ENCODE measurements around the gene TFAP2E.

TFAP2E gene

DNA sequence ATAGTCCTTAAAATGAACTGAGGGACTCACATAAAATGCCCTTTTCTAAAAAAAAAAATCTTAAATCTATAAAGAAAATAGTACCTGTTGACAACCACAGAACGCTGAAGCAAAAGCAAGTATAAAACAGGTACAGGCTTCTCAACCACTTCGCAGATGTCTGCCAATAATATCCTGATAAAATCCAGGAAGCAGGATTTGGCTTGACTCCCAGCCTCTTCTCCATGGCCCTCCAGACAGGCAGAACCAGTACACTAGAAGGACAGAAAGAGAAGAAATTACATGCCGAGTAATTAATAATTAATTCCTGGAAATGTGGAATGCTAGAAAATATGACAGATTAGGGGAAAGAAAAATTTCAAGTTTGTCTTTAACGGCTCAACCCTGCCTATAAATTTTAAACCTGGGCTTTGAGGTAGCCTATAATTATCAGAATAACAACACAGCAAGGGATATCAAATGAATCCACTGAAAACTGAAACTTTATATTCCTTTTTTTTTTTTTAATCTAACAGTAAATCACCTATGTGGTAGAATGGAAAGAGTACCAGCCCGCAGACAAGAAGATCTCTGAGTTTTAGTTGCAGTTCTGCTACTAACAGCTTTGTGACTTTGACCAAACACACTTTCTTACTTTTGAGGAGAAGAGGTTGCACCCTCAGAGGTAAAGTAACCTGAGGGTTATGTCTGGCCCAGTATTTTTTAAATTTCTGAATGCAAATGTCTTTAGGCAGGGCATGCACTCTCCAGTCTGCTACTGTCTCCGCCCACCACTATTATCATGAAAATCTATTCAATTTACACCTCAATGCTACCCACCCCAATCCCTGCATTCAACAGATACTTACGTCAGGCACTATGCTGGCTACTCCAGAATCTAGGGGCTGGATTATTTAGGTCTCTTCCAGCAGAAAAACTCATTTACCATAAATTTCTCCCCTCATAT lies 18.6 kb upstream of the TFAP2E start:
- Histone ChIP-seq H3K79me2 (ENCODE audit: insufficient read depth, low read length) (peaks cover 56% of the 10 kb centered on the region), H2AFZ (ENCODE audit: low read length) (no peak overlapping the region), H3K4me1 (ENCODE audit: insufficient read depth, low read length, poor library complexity, severe bottlenecking) (peaks cover 40% of the 10 kb centered on the region), H3K4me3 (ENCODE audit: low read length, poor library complexity, severe bottlenecking) (peak overlapping the region; percentile 81), H3K9me3 (ENCODE audit: insufficient read depth, low read depth, low read length) (no peaks in the 10 kb centered on the region), H3F3A (ENCODE audit: low read depth) (no peaks in the 10 kb centered on the region), H3K27me3 (ENCODE audit: insufficient read depth, low read length, poor library complexity, severe bottlenecking) (no peaks in the 10 kb centered on the region), H3K4me2 (ENCODE audit: low read depth, low read length, poor library complexity, severe bottlenecking) (peak overlapping the region; percentile 88), H3K9me2 (replicated peaks; ENCODE audit: low read depth, low read length) (no peaks in the 10 kb centered on the region), H4K20me1 (ENCODE audit: insufficient read depth, low read length, poor library complexity, severe bottlenecking) (peaks cover 18% of the 10 kb centered on the region), H3K36me3 (ENCODE audit: insufficient read depth, low read length) (peaks cover 5% of the 10 kb centered on the region; the same call in 1 of the 2 replicates), H3K9ac (ENCODE audit: low read depth, low read length, poor library complexity, severe bottlenecking) (peak overlapping the region; percentile 34)
- no peak for TF ChIP-seq EZH2phosphoT487 (IDR thresholded peaks at IDR 0.05; ENCODE audit: borderline replicate concordance)
- TF ChIP-seq, protein P1, sequence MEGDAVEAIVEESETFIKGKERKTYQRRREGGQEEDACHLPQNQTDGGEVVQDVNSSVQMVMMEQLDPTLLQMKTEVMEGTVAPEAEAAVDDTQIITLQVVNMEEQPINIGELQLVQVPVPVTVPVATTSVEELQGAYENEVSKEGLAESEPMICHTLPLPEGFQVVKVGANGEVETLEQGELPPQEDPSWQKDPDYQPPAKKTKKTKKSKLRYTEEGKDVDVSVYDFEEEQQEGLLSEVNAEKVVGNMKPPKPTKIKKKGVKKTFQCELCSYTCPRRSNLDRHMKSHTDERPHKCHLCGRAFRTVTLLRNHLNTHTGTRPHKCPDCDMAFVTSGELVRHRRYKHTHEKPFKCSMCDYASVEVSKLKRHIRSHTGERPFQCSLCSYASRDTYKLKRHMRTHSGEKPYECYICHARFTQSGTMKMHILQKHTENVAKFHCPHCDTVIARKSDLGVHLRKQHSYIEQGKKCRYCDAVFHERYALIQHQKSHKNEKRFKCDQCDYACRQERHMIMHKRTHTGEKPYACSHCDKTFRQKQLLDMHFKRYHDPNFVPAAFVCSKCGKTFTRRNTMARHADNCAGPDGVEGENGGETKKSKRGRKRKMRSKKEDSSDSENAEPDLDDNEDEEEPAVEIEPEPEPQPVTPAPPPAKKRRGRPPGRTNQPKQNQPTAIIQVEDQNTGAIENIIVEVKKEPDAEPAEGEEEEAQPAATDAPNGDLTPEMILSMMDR (conservative IDR thresholded peaks at IDR 0.05; ENCODE audit: low read length), result no peak

DNA sequence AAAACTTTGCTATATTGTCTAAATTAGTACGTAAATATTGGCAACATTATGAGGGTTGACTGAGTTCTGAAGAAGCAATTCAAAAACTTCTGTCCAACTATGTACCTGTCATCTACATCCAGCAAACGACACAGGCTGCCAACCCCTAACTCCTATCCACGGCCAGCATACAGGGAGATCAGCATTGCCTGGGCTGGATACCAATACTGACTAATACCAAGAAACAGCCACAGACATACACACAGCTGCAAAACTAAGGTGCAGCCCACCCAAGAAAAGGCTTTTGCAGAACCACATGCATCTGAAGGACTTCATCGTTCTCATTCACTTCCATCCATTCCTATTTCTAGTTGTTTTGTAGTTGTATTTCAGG lies 17.9 kb upstream of the TFAP2E start:
- H3K4me1 ChIP-seq (ENCODE audit: insufficient read depth, low read length, poor library complexity, severe bottlenecking), result peaks cover 34% of the 10 kb centered on the region
- peak overlapping the region; percentile 81 for H3K4me3 ChIP-seq (ENCODE audit: low read length, poor library complexity, severe bottlenecking)
- H3K9me3 ChIP-seq (ENCODE audit: insufficient read depth, low read depth, low read length), result no peaks in the 10 kb centered on the region
- TF ChIP-seq, protein P1 (conservative IDR thresholded peaks at IDR 0.05; ENCODE audit: low read length), result no peak
- TF ChIP-seq EZH2phosphoT487 (IDR thresholded peaks at IDR 0.05; ENCODE audit: borderline replicate concordance), result no peak
- H3K79me2 ChIP-seq (ENCODE audit: insufficient read depth, low read length), result peaks cover 52% of the 10 kb centered on the region
- H3K9ac ChIP-seq (ENCODE audit: low read depth, low read length, poor library complexity, severe bottlenecking), result peak overlapping the region; percentile 34
- H4K20me1 ChIP-seq (ENCODE audit: insufficient read depth, low read length, poor library complexity, severe bottlenecking), result peaks cover 18% of the 10 kb centered on the region
- H3K9me2 ChIP-seq (replicated peaks; ENCODE audit: low read depth, low read length), result no peaks in the 10 kb centered on the region
- no peak overlapping the region for H2AFZ ChIP-seq (ENCODE audit: low read length)
- peak overlapping the region; percentile 88 for H3K4me2 ChIP-seq (ENCODE audit: low read depth, low read length, poor library complexity, severe bottlenecking)
- peaks cover 5% of the 10 kb centered on the region; the same call in 1 of the 2 replicates for H3K36me3 ChIP-seq (ENCODE audit: insufficient read depth, low read length)
- no peaks in the 10 kb centered on the region for H3F3A ChIP-seq (ENCODE audit: low read depth)
- no peaks in the 10 kb centered on the region for H3K27me3 ChIP-seq (ENCODE audit: insufficient read depth, low read length, poor library complexity, severe bottlenecking)

DNA sequence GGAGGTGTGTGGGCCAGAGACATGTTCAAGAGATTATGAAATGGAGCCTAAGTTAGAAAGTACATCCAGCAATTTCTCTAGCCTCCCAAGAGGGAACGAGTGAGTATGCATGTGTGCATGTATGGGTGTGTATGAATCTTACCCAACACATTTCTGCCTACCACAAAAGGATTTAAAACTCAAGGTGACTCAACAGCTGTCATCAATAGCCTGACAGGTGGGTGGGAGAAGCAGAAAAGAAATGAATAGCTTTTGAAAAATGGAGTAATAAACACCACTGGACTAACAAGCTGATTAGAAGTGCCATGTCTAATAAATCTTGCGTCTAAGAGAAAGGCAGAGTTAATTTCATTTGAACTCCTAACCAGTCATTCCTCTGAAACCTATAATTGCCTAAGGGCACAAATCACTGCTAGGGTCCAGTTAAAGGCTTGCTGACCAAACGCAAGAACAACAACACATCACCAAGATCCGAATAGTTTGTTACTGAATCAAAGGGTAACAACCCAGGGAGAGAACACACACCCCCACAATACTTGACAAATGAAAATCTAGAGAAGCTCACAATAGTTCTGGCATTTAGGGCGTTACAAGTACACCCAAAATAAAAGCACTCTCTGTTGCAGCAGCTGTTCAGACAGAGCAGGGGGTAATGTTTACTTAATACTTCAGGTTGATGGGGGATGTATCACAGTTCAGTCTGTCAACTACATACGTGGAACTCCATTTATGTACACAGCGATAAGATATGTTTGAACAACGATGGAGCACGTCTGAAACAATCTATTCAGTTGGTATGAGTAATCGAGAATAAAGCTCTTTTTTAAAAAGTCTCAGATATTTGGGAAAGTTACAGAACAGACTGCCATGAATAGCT lies 17.3 kb upstream of the TFAP2E start:
- Histone ChIP-seq H3K4me2 (ENCODE audit: low read depth, low read length, poor library complexity, severe bottlenecking) (peak overlapping the region; percentile 88), H3K9me3 (ENCODE audit: insufficient read depth, low read depth, low read length) (no peaks in the 10 kb centered on the region), H3K4me1 (ENCODE audit: insufficient read depth, low read length, poor library complexity, severe bottlenecking) (peaks cover 34% of the 10 kb centered on the region), H3F3A (ENCODE audit: low read depth) (no peaks in the 10 kb centered on the region), H3K9ac (ENCODE audit: low read depth, low read length, poor library complexity, severe bottlenecking) (peak overlapping the region; percentile 86), H3K4me3 (ENCODE audit: low read length, poor library complexity, severe bottlenecking) (peak overlapping the region; percentile 81), H2AFZ (ENCODE audit: low read length) (no peak overlapping the region), H4K20me1 (ENCODE audit: insufficient read depth, low read length, poor library complexity, severe bottlenecking) (peaks cover 18% of the 10 kb centered on the region), H3K36me3 (ENCODE audit: insufficient read depth, low read length) (peaks cover 5% of the 10 kb centered on the region; the same call in 1 of the 2 replicates), H3K79me2 (ENCODE audit: insufficient read depth, low read length) (peaks cover 54% of the 10 kb centered on the region), H3K27me3 (ENCODE audit: insufficient read depth, low read length, poor library complexity, severe bottlenecking) (no peaks in the 10 kb centered on the region), H3K9me2 (replicated peaks; ENCODE audit: low read depth, low read length) (no peaks in the 10 kb centered on the region)
- no peak for TF ChIP-seq EZH2phosphoT487 (IDR thresholded peaks at IDR 0.05; ENCODE audit: borderline replicate concordance)
- TF ChIP-seq, protein P1 (conservative IDR thresholded peaks at IDR 0.05; ENCODE audit: low read length), result no peak

Data from Loucy (cell line).